ENCODE data around the gene SCN1B. TPM values are rescaled to one million over a fixed set of nuclear protein-coding genes. Genes with fewer than 3 reads are reported as not detected.
A peak's percentile ranks its signal among the peaks of the same experiment; 100 is the strongest.

SCN1B gene
- total and polyA plus RNA-seq, 2 of the 13 experiments (the other 11 are each of a cell fraction or from before 2014, with no cell fraction given): 2.7 to 20.1 TPM

- Histone ChIP-seq H3K4me1 (ENCODE audit: insufficient read depth, low read length) (peaks cover 20% of the 10 kb centered on the region), H3K27me3 (ENCODE audit: control insufficient read depth in 1 of 2, insufficient read depth in 2 of 2, low read length in 2 of 2) (no peaks in the 10 kb centered on the region; a peak in 1 of 5 replicates), H2AFZ (ENCODE audit: low read length) (no peak overlapping the region), H3K9me3 (ENCODE audit: low read length) (peaks cover 11% of the 10 kb centered on the region), H3K36me3 (replicated peaks in 1 of 2; ENCODE audit: control insufficient read depth in 1 of 2, insufficient read depth in 2 of 2, low read length in 2 of 2) (no peaks in the 10 kb centered on the region), H4K20me1 (ENCODE audit: insufficient read depth, low read length) (no peaks in the 10 kb centered on the region), H3K27ac (ENCODE audit: extremely low read length, insufficient read depth, low read length) (peak overlapping the region; percentile 31), H3K9ac (ENCODE audit: insufficient read depth, low read depth, low read length) (no peak overlapping the region), H3K79me2 (ENCODE audit: insufficient read depth, low read length) (no peaks in the 10 kb centered on the region), H3K4me2 (ENCODE audit: low read depth, low read length) (peak overlapping the region; percentile 62), H3K4me3 (replicated peaks in 1 of 3; ENCODE audit: insufficient read depth in 1 of 3, low read depth in 2 of 3, low read length in 3 of 3) (peak overlapping the region in 1 of 3 experiments; percentile 30; a peak in 1 of 6 replicates)
- WGBS (ENCODE audit: low lambda C conversion rate): 16% methylated on average over 11 of the region's 14 CpGs
- in situ Hi-C loops (cut with HindIII; ENCODE audit: extremely low pct_ligation_motif_present, low pct_unique_long_range_greater_than_20kb): loop anchor here (5.0 kb wide), 1 partner anchor 70 kb away; the partner anchor contains the start of genes FXYD1 and LGI4
- no TSS peak for BruUV-seq (replicated peaks)
- peak; percentile 82 for ATAC-seq
- ChIA-PET POLR2A (interaction anchor here (0.8 to 1.3 kb wide), 4 partner anchors 19 to 70 kb away, joined by 3 to 5 read pairs (median 4); partner anchors contain the start of gene HPN), CTCF (ENCODE audit: low intra/inter-chr PET ratio, low total read pairs) (interaction anchor here (0.6 to 1.3 kb wide), 4 partner anchors 23 to 75 kb away, joined by 3 to 7 read pairs (median 4); no protein-coding TSS in a partner anchor)
- peak; percentile 78 for DNase-seq (ENCODE audit: low spot score)
- FAIRE-seq: peak; percentile 60
- intact Hi-C loops (cut with micrococcal nuclease; ENCODE audit: unreplicated experiment): loop anchor here (1.0 to 2.0 kb wide), 2 partner anchors 24 to 68 kb away; partner anchors contain the start of gene LGI4
- 0 out of 2 replicates have a peak, but pooled peaks have one; percentile 34 for TF ChIP-seq ARID5B (CRISPR knock-in tag; IDR thresholded peaks at IDR 0.05)
- TF ChIP-seq RAD21 (CRISPR knock-in tag; IDR thresholded peaks at IDR 0.05): peak; percentile 90
- TF ChIP-seq USF2 (IDR thresholded peaks at IDR 0.05; ENCODE audit: low read depth, low read length): peak; percentile 71
- TF ChIP-seq USF2 (CRISPR knock-in tag; IDR thresholded peaks at IDR 0.05; ENCODE audit: borderline replicate concordance): peak; percentile 83; the same call in 1 of the 2 replicates
- TF ChIP-seq UBTF (CRISPR knock-in tag; IDR thresholded peaks at IDR 0.05): 0 out of 2 replicates have a peak, but pooled peaks have one; percentile 25
- TF ChIP-seq PRDM10 (CRISPR knock-in tag; IDR thresholded peaks at IDR 0.05; ENCODE audit: low read depth): 0 out of 2 replicates have a peak, but pooled peaks have one; percentile 23
- TF ChIP-seq ZNF329 (CRISPR knock-in tag; IDR thresholded peaks at IDR 0.05; ENCODE audit: low read depth): peak; percentile 99
- TF ChIP-seq GATAD2A (CRISPR knock-in tag; IDR thresholded peaks at IDR 0.05): peak; percentile 15; the same call in 1 of the 2 replicates
- TF ChIP-seq CEBPG (CRISPR knock-in tag; IDR thresholded peaks at IDR 0.05): peak; percentile 32; the same call in 1 of the 2 replicates
Measured at GRCh38 chr19:35066691-35067563, 36.7 kb downstream of the SCN1B start.
